Hepatocyte (in vitro differentiated cells): ENCODE results near the gene APOH.

Source experiments
- CTCF ChIP-seq: fragments of 200-600 bp; sonication (generic); IDR thresholded peaks from 2 replicates; pipeline ENCODE4 v1.5.1; 2016; ENCODE audit warnings: antibody characterized with exemption, mild to moderate bottlenecking; ENCODE audit not compliant: poor library complexity
- EZH2 ChIP-seq: fragments of 200-600 bp; sonication (generic); IDR thresholded peaks from 2 replicates; pipeline ENCODE4 v1.6.1; 2016; ENCODE audit warnings: antibody characterized with exemption, mild to moderate bottlenecking, borderline replicate concordance
- EZH2phosphoT487 ChIP-seq: fragments of 200-600 bp; sonication (generic); IDR thresholded peaks from one replicate; pipeline ENCODE4 v1.6.1; 2018; ENCODE audit warnings: antibody characterized with exemption, mild to moderate bottlenecking, low read depth, moderate library complexity; ENCODE audit not compliant: unreplicated experiment, severe bottlenecking

DNA sequence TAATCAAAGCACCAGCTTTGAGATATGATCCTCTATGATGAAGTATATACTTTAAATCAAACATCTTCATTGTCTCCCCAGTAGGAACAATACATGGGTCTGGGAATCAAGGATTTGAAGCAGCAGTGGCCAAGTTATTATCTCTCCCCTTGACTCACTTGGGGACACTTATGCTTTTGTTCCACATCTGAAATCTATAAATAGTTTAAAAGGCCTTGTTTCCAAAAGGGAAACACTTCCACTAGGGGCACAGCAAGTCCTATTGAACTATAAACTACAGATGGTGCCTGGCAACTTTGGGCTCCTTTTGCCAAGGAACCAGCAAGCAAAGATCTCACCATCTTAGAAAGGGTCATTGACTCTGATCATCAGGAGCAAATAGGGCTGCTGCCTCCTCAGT, 21.3 kb downstream of the APOH start:
- TF ChIP-seq CTCF (no peak), EZH2 (no peak), EZH2phosphoT487 (no peak)
